Measurements from ENCODE around the gene PIP5K1B.
A peak's percentile ranks its signal among the peaks of the same experiment; 100 is the strongest.

PIP5K1B gene

DNA sequence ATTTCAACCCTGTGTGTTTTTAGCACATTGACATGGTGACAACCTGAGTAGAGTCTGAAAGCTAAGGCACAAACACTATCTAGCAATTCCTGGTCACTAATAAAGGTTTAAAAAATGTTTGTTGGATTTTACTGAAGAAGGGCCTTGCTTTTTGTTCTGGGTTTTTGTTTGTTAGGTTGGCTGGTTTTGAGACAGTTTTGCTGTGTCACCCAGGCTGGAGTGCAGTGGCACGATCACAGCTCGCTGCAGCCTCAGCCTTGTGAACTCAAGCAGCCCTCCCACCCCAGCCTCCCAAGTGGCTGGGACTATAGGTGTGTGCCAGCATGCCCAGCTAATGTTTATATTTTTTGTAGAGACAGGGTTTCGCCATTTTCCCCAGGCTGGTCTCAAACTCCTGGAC, 269.9 kb downstream of the PIP5K1B start:
- no peak overlapping the region for H2AFZ ChIP-seq (ENCODE audit: low read length)
- no peaks in the 10 kb centered on the region for H4K20me1 ChIP-seq (ENCODE audit: insufficient read depth, low read length, poor library complexity, severe bottlenecking)
- H3K4me1 ChIP-seq (ENCODE audit: insufficient read depth, low read length, poor library complexity, severe bottlenecking): peaks cover 32% of the 10 kb centered on the region
- H3K9ac ChIP-seq (ENCODE audit: low read depth, low read length, poor library complexity, severe bottlenecking): no peak overlapping the region
- no peaks in the 10 kb centered on the region for H3K79me2 ChIP-seq (ENCODE audit: insufficient read depth, low read length)
- peaks cover 4% of the 10 kb centered on the region; the same call in 1 of the 2 replicates for H3K9me3 ChIP-seq (ENCODE audit: insufficient read depth, low read depth, low read length)
- no peaks in the 10 kb centered on the region for H3K9me2 ChIP-seq (replicated peaks; ENCODE audit: low read depth, low read length)
- TF ChIP-seq, protein P1, sequence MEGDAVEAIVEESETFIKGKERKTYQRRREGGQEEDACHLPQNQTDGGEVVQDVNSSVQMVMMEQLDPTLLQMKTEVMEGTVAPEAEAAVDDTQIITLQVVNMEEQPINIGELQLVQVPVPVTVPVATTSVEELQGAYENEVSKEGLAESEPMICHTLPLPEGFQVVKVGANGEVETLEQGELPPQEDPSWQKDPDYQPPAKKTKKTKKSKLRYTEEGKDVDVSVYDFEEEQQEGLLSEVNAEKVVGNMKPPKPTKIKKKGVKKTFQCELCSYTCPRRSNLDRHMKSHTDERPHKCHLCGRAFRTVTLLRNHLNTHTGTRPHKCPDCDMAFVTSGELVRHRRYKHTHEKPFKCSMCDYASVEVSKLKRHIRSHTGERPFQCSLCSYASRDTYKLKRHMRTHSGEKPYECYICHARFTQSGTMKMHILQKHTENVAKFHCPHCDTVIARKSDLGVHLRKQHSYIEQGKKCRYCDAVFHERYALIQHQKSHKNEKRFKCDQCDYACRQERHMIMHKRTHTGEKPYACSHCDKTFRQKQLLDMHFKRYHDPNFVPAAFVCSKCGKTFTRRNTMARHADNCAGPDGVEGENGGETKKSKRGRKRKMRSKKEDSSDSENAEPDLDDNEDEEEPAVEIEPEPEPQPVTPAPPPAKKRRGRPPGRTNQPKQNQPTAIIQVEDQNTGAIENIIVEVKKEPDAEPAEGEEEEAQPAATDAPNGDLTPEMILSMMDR (conservative IDR thresholded peaks at IDR 0.05; ENCODE audit: low read length): no peak
- no peak for TF ChIP-seq EZH2phosphoT487 (IDR thresholded peaks at IDR 0.05; ENCODE audit: borderline replicate concordance)
- H3K4me3 ChIP-seq (ENCODE audit: low read length, poor library complexity, severe bottlenecking): no peak overlapping the region
- H3F3A ChIP-seq (ENCODE audit: low read depth): peaks cover 3% of the 10 kb centered on the region; the same call in 1 of the 2 replicates
- H3K4me2 ChIP-seq (ENCODE audit: low read depth, low read length, poor library complexity, severe bottlenecking): peak overlapping the region; percentile 12
- no peaks in the 10 kb centered on the region for H3K36me3 ChIP-seq (ENCODE audit: insufficient read depth, low read length)
- no peaks in the 10 kb centered on the region for H3K27me3 ChIP-seq (ENCODE audit: insufficient read depth, low read length, poor library complexity, severe bottlenecking)

DNA sequence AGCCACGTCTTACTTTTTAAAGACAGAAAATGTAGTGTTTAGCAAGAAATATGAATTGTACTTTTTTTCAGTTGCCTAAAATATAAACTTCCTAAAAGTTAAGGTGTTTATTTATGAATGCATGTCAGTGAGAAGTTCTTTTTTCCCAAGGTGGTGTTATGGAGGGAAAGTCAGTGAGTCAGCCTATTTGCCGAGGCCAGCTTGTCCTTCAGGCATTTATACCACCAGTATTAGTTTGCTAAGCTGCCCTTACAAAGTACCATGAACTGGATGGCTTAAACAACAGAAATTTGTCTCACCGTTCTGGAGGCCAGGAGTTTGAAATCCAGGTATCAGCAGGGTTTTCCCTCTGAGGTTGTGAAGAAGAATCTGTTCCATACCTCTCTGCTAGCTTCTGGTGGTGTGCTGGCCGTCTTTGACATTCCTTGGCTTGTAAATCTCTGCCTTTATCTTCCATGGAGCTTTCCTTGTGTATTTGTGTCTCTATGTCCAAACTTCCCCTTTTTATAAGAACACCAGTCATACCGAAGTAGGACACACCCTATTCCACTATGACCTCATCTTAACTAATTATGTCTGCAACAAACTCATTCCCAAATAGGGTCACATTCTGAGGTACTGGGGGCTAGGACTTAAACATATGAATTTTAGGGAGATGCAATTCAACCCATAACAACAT, 270.5 kb downstream of the PIP5K1B start:
- Histone ChIP-seq H4K20me1 (ENCODE audit: insufficient read depth, low read length, poor library complexity, severe bottlenecking) (no peaks in the 10 kb centered on the region), H3K4me2 (ENCODE audit: low read depth, low read length, poor library complexity, severe bottlenecking) (no peak overlapping the region), H3K4me3 (ENCODE audit: low read length, poor library complexity, severe bottlenecking) (no peak overlapping the region), H3K9me3 (ENCODE audit: insufficient read depth, low read depth, low read length) (peaks cover 4% of the 10 kb centered on the region; the same call in 1 of the 2 replicates), H3F3A (ENCODE audit: low read depth) (peaks cover 3% of the 10 kb centered on the region; the same call in 1 of the 2 replicates), H3K4me1 (ENCODE audit: insufficient read depth, low read length, poor library complexity, severe bottlenecking) (peaks cover 38% of the 10 kb centered on the region), H2AFZ (ENCODE audit: low read length) (no peak overlapping the region), H3K9me2 (replicated peaks; ENCODE audit: low read depth, low read length) (no peaks in the 10 kb centered on the region), H3K79me2 (ENCODE audit: insufficient read depth, low read length) (no peaks in the 10 kb centered on the region), H3K9ac (ENCODE audit: low read depth, low read length, poor library complexity, severe bottlenecking) (no peak overlapping the region), H3K36me3 (ENCODE audit: insufficient read depth, low read length) (no peaks in the 10 kb centered on the region), H3K27me3 (ENCODE audit: insufficient read depth, low read length, poor library complexity, severe bottlenecking) (no peaks in the 10 kb centered on the region)
- no peak for TF ChIP-seq EZH2phosphoT487 (IDR thresholded peaks at IDR 0.05; ENCODE audit: borderline replicate concordance)
- TF ChIP-seq, protein P1 (conservative IDR thresholded peaks at IDR 0.05; ENCODE audit: low read length): no peak

DNA sequence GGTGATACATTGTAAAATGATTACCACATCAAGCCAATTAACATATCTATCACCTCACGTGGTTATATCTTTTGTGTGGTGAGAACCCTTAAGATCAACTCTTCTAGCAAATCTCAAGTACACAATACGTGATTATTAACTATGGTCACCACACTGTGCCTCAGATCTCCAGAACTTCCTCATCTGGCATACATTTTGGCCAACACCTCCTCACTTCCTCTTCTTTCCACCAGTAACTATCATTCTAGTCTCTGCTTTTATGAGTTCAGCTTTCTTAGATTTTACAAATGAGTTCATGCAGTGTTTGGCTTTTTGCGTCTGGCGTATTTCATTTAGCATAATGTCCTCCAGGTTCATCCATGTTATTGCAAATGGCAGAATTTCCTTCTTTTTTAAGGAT, 273.0 kb downstream of the PIP5K1B start:
- Histone ChIP-seq H3F3A (ENCODE audit: low read depth) (peaks cover 9% of the 10 kb centered on the region), H3K9me2 (replicated peaks; ENCODE audit: low read depth, low read length) (no peaks in the 10 kb centered on the region), H3K9ac (ENCODE audit: low read depth, low read length, poor library complexity, severe bottlenecking) (no peak overlapping the region), H3K79me2 (ENCODE audit: insufficient read depth, low read length) (no peaks in the 10 kb centered on the region), H3K9me3 (ENCODE audit: insufficient read depth, low read depth, low read length) (peaks cover 4% of the 10 kb centered on the region; the same call in 1 of the 2 replicates), H3K36me3 (ENCODE audit: insufficient read depth, low read length) (no peaks in the 10 kb centered on the region), H3K4me2 (ENCODE audit: low read depth, low read length, poor library complexity, severe bottlenecking) (no peak overlapping the region), H2AFZ (ENCODE audit: low read length) (no peak overlapping the region), H3K4me1 (ENCODE audit: insufficient read depth, low read length, poor library complexity, severe bottlenecking) (peaks cover 61% of the 10 kb centered on the region), H4K20me1 (ENCODE audit: insufficient read depth, low read length, poor library complexity, severe bottlenecking) (no peaks in the 10 kb centered on the region), H3K27me3 (ENCODE audit: insufficient read depth, low read length, poor library complexity, severe bottlenecking) (no peaks in the 10 kb centered on the region), H3K4me3 (ENCODE audit: low read length, poor library complexity, severe bottlenecking) (no peak overlapping the region)
- TF ChIP-seq EZH2phosphoT487 (IDR thresholded peaks at IDR 0.05; ENCODE audit: borderline replicate concordance): no peak
- TF ChIP-seq, protein P1 (conservative IDR thresholded peaks at IDR 0.05; ENCODE audit: low read length): no peak

Measured in Loucy (cell line).